Kasumi-1 (cell line): ENCODE results near the gene PHF14.
"Not testable (repeated sequence)": the region's sequence is repeated elsewhere in the genome, so short reads cannot be mapped to it uniquely, and the experiment has no call there.

Experiments used
- DNase-seq, 2 experiments: peaks; one replicate each; lab custom pipeline; 2025; lab: John Stamatoyannopoulos, UW

Gene PHF14, protein sequence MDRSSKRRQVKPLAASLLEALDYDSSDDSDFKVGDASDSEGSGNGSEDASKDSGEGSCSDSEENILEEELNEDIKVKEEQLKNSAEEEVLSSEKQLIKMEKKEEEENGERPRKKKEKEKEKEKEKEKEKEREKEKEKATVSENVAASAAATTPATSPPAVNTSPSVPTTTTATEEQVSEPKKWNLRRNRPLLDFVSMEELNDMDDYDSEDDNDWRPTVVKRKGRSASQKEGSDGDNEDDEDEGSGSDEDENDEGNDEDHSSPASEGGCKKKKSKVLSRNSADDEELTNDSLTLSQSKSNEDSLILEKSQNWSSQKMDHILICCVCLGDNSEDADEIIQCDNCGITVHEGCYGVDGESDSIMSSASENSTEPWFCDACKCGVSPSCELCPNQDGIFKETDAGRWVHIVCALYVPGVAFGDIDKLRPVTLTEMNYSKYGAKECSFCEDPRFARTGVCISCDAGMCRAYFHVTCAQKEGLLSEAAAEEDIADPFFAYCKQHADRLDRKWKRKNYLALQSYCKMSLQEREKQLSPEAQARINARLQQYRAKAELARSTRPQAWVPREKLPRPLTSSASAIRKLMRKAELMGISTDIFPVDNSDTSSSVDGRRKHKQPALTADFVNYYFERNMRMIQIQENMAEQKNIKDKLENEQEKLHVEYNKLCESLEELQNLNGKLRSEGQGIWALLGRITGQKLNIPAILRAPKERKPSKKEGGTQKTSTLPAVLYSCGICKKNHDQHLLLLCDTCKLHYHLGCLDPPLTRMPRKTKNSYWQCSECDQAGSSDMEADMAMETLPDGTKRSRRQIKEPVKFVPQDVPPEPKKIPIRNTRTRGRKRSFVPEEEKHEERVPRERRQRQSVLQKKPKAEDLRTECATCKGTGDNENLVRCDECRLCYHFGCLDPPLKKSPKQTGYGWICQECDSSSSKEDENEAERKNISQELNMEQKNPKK

GRCh38 chr7:10973061-10973941, at the start of gene PHF14:
Gene PHF14 (plus strand): TSS chr7:10973872. CDS start chr7:10974324, 452 bp downstream.
- peak; percentile 81 to 86 for DNase-seq

GRCh38 chr7:10924370-10924769, 49.3 kb upstream of the PHF14 start:
- no peak for DNase-seq

DNA sequence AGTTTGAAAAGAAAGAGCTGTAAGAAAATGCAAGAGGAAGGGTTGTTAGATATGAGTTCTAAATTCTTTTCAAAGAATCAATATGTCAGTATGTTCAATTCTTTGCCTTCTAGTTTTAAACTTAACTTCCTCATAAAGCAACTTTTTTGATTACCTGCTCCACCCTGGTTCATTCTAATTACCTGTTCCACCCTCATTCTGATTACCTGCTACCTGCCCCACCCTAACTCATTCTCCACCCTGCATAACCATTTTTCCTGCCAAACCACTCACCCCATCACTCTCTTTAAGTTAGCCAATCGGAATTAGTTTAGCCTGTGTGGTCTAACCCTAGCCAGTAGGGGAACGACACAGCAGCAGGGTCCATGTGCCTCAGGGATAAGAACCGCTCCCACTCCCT, 45.5 kb upstream of the PHF14 start:
- not testable (repeated sequence) for DNase-seq

DNA sequence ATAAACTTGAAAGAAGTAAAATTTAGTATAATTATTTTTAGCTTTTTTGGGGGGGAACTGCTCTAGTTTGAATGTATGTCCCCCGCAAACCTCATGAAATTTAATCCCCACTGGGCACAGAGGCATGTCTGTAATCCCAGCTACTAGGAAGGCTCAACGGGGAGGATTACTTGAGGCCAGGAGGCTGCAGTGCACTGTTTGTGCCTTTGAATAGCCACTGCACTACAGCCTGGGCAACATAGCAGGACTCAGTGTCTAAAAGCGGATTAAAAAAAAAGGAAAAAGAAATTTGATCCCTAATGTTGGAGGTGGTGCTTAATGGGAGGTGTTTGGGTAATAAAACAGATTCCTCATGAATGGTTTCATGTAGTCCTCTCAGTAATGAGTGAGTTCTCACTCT, 43.1 kb upstream of the PHF14 start:
- no peak for DNase-seq

DNA sequence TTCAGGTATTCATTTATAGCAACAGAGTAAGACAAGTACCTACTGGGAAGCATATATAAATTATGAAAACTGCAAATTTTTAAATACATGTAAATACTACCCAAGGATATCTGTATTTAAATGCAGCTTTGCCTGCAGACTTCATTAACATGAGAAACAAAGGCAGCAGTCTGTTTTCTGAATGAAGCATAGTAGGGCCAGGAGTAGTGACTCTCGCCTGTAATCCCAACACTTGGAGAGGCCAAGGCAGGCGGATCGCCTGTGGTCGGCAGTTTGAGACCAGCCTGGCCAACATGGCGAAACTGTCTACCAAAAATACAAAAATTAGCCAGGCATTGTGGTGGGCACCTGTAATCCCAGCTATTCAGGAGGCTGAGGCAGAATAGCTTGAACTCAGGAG, 42.5 kb upstream of the PHF14 start:
- no peak for DNase-seq

- DNase-seq, result no peak
Measured at GRCh38 chr7:10934292-10934691, 39.4 kb upstream of the PHF14 start.

GRCh38 chr7:10939237-10939910, 34.3 kb upstream of the PHF14 start:
- DNase-seq, result peak in 1 of 2 experiments; percentile 22

DNA sequence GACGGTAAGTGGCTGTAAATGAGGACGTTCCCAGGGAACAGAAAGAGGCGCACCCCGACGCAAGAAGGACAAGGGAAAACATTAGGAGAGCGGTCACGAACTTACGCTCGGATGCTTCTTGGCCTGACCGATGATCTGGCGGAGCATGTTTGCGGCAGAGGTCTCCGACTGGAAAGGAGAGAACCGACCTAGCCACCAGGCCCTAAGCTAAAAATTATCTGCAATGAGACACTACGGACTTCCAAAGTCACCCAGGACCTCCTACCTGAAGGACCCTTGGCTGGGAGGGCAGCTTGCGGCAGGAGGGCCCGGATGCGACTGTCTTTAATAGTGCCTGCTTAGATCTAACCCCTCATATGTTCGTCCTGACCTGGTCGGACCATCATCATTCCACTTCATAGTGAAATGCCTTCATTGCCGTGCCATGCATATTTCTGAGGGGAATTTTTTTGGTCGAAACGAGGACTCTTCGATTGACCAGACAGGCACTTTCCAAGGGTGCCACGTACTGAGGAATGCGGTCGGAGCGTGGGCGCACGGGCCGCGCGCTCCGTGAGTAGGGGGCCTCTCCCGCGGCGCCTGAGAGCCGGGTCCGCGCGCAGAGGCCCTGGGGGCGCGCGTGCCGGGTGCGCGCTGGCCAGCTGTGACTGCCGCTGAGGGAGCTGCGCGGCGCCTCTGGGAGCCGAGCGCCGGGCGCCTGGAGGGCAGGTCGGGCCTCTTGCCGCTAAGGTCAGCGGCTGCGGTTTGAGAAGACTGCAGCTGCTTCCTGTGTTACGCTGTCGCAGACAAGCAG, 33.6 kb upstream of the PHF14 start:
- DNase-seq, result peak; percentile 81 to 89

DNA sequence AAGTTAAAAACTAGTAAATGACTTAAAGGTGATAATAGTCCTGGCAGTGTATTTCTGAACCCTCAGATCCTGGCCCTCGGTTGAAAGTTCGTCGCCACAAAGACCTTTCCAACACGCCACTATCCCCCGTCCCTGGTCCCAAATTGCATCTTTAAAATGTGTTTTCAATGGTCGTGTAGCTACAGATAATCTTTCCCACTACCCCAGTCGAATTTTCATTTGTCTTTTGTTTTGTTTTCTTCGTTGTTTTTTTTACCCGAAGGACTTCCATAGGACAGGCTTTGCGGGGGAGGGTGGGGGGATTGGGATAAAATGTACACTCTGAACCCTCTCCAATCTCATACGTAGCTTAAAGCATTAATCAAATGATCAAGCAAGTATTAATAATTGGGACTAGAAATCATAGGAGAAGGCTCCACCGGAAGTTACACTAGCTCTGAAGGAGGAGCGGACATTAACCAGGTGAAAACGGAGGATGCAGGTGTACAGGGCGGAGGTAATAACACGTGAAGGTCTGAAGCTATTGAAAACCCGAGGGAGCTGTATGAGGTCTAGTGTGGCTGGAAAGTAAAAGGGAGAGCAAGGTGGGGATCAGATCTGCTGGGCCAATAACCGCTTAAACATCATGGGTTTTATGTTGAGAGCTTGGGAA, 32.8 kb upstream of the PHF14 start:
- peak in 1 of 2 experiments; percentile 6 for DNase-seq

- DNase-seq, result no peak
Measured at GRCh38 chr7:10950494-10950893, 23.2 kb upstream of the PHF14 start.

DNA sequence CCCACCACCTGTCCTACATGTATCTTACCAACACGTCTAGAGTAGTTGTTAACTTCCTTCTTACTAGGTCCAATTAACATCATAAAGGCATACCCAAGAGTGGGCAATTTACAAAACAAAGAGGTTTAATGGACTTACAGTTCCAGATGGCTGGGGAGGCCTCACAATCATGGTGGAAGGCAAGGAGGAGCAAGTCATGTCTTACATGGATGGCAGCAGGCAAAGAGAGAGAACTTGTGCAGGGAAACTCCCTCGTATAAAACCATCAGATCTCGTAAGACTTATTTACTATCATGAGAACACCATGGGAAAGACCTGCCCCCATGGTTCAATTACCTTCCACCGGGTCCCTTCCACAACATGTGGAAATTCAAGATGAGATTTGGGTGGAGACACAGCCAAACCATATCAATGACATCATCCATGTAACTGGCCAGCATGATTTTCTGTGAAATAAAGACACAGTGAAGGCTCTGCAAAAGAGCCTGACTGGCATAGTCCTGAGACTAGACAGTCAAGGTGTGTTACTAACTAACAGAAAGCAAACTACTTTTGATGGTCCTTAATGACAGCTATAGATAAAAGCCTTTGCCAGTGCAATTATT, 22.6 kb upstream of the PHF14 start:
- not testable (repeated sequence) for DNase-seq

- no peak for DNase-seq
Measured at GRCh38 chr7:10952588-10952987, 21.1 kb upstream of the PHF14 start.

DNA sequence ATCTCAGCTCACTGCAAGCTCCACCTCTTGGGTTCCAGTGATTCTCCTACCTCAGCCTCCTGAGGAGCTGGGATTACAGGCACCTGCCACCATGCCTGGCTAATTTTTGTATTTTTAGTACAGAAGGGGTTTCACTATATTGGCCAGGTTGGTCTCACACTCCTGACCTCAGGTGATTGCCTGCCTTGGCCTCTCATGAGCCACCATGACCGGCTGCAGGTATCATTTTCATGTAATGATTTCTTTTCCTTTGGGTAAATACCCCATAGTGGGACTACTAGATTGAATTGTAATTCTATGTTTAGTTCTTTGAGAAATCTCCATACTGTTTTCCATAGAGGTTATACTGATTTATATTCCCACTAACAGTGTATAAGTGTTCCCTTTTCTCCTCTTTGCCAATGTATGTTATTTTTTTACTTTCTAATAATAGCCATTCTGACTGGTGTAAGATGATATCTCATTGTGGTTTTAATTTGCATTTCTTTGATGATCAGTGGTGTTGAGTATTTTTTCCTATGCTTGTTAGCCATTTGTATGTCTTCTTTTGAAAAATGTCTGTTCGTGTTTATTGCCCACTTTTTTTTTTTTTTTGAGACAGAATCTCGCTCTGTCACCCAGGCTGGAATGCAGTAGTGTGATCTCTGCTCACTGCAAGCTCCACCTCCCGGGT, 20.5 kb upstream of the PHF14 start:
- not testable (repeated sequence) for DNase-seq

GRCh38 chr7:10956528-10956927, 17.1 kb upstream of the PHF14 start:
- DNase-seq, result no peak

- DNase-seq, result not testable (repeated sequence)
Measured at GRCh38 chr7:10960242-10960641, 13.4 kb upstream of the PHF14 start.

GRCh38 chr7:10965016-10965415, 8.7 kb upstream of the PHF14 start:
- DNase-seq, result not testable (repeated sequence)

DNA sequence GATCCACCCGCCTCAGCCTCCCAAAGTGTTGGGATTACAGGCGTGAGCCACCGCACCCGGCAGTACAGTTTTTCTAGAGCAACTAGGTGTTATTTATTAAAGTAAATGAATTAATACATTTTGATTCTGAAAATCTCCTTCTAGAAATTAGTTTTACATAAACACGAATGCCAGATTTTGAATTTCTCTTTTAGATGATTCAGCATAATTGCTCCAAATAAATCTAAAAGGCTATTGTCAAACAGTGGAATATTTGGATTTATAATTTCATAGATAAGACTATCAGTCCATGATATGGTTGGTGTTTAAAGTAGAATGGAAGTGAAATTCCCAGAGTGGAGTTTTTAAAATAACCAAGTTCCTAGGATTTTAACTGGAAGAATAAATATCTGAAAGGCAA, 1.5 kb upstream of the PHF14 start:
- DNase-seq, result no peak

DNA sequence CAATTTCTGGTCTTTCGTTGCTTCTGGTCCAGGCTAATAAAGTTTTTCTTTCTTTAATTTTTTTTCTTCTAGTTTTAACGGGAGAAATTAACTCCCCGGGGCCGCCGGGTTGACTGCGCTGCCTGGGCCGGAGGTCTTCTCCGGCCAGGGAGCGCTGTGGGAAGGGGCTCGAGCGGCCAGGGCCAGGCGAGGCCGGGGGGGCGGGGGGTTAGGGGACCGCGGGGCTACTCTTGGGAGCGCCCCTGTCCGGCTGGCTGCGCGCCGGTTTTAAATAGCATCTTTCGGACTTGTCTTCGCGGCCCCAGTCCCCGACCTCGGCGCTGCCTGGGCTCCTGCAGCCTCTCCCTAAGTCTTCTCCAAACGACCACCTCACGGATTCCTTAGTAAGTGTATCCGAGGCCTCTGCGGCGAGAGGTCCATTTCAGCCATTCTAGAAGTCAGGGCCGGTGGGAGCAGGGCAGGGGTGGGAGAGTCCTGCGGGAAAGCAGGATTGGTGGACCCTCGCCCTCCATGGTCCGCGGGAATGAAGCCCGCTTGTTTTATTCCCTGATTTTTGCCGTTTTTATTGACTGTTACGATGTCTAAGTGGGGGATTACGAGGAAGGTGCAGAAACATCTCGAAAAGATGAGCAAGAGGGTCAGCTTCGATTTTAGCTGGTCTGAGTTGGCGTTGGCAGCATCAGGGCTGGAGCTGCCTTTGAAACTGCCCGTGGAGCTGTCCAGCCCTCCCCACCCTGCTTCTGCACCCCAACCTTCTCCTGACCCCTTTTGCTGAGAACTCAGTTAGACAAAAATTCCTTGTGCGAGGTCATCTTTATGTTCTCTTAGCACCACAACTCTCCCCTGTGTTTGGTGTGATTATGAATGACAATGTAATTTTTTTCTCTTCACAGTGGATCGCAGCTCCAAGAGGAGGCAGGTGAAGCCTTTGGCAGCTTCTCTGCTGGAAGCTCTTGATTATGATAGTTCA, 555 bp downstream of the PHF14 start:
- DNase-seq, result peak in 1 of 2 experiments; percentile 3
